CD14-positive monocyte (primary cell): ENCODE measurements around the gene SRRM3. TPM values are rescaled to one million over a fixed set of nuclear protein-coding genes. Genes with fewer than 3 reads are reported as not detected.

Source experiments
- DNase-seq, 3 donors: peaks; one replicate each; pipeline ENCODE4 v3.0.0-alpha.2; 2011 to 2022
- H2AFZ ChIP-seq: 2 replicates; pipeline ENCODE4 v1.6.0; 2012; ENCODE audit warnings: mild to moderate bottlenecking, low read depth, low read length, inconsistent platforms; ENCODE audit not compliant: insufficient read depth, poor library complexity, severe bottlenecking
- H3K27ac ChIP-seq, 2 donors: 1 replicate in 1 of 2; 2 replicates in 1 of 2; pipeline ENCODE4 v1.5.1; 2012 to 2013; ENCODE audit warnings: low read length in 2 of 2, control low read depth in 1 of 2, inconsistent platforms in 1 of 2, low read depth in 1 of 2, mild to moderate bottlenecking in 1 of 2
- H3K27me3 ChIP-seq, 2 donors: one replicate each; pipeline versions ENCODE4 v1.6.0 to v1.6.1; 2011 to 2013; ENCODE audit warnings: low read length in 2 of 2; ENCODE audit not compliant: control insufficient read depth in 2 of 2, insufficient read depth in 2 of 2
- H3K36me3 ChIP-seq, 2 donors: replicated peaks in 1 of 2; 1 replicate in 1 of 2; 2 replicates in 1 of 2; pipeline versions ENCODE4 v1.5.1 to v1.6.1; 2012 to 2013; ENCODE audit warnings: low read length in 2 of 2, control low read depth in 1 of 2, inconsistent platforms in 1 of 2, mild to moderate bottlenecking in 1 of 2; ENCODE audit not compliant: insufficient read depth in 2 of 2, control insufficient read depth in 1 of 2
- H3K4me1 ChIP-seq, 2 donors: 1 replicate in 1 of 2; 2 replicates in 1 of 2; pipeline versions ENCODE4 v1.5.1 to v1.6.1; 2012 to 2013; ENCODE audit warnings: low read length in 2 of 2, control low read depth in 1 of 2, inconsistent platforms in 1 of 2, mild to moderate bottlenecking in 1 of 2, moderate library complexity in 1 of 2; ENCODE audit not compliant: insufficient read depth in 2 of 2, control insufficient read depth in 1 of 2
- H3K4me2 ChIP-seq: replicated peaks from 2 replicates; pipeline ENCODE3; 2012; ENCODE audit warnings: low read length, moderate library complexity, mild to moderate bottlenecking; ENCODE audit not compliant: poor library complexity, severe bottlenecking; ENCODE audit errors: extremely low read depth
- H3K4me3 ChIP-seq, 3 experiments: fragments of 200-600 bp in 1 of 3; sonication (generic) in 1 of 3; replicated peaks in 1 of 3; 1 replicate in 2 of 3; 2 replicates in 1 of 3; pipeline ENCODE4 v1.5.1; 2011 to 2013; ENCODE audit warnings: low read length in 3 of 3, mild to moderate bottlenecking in 3 of 3, control low read depth in 2 of 3, low read depth in 2 of 3, inconsistent platforms in 1 of 3, moderate library complexity in 1 of 3
- H3K79me2 ChIP-seq: 2 replicates; pipeline ENCODE4 v1.6.0; 2012; ENCODE audit warnings: mild to moderate bottlenecking, control low read depth, inconsistent platforms, low read length, moderate library complexity; ENCODE audit not compliant: insufficient read depth
- H3K9ac ChIP-seq: 2 replicates; pipeline ENCODE4 v1.6.0; 2017; ENCODE audit warnings: low read length, mild to moderate bottlenecking; ENCODE audit not compliant: insufficient read depth, poor library complexity, severe bottlenecking
- H3K9me3 ChIP-seq, 2 donors: replicated peaks in 1 of 2; 1 replicate in 1 of 2; 2 replicates in 1 of 2; pipeline versions ENCODE4 v1.5.1 to v1.6.1; 2012 to 2013; ENCODE audit warnings: low read length in 2 of 2, control low read depth in 1 of 2; ENCODE audit not compliant: control insufficient read depth in 1 of 2, insufficient read depth in 1 of 2
- H4K20me1 ChIP-seq: 2 replicates; pipeline ENCODE4 v1.6.0; 2012; ENCODE audit warnings: mild to moderate bottlenecking, low read length, control low read depth, moderate library complexity; ENCODE audit not compliant: insufficient read depth
- H3K27ac Mint-ChIP-seq, 7 donors: one replicate each; pipeline ENCODE4 v1.8.0; 2020; ENCODE audit warnings: mild to moderate bottlenecking in 7 of 7, mixed read lengths in 7 of 7, moderate library complexity in 6 of 7, inconsistent platforms in 2 of 7
- H3K27me3 Mint-ChIP-seq, 3 donors: one replicate each; pipeline ENCODE4 v1.8.0; 2021 to 2022; ENCODE audit warnings: low read depth in 3 of 3, mild to moderate bottlenecking in 3 of 3, mixed read lengths in 3 of 3, moderate library complexity in 3 of 3, inconsistent platforms in 1 of 3
- H3K36me3 Mint-ChIP-seq, 2 donors: one replicate each; pipeline ENCODE4 v1.8.0; 2020; ENCODE audit warnings: mixed read lengths in 2 of 2, inconsistent platforms in 1 of 2, mild to moderate bottlenecking in 1 of 2
- H3K4me1 Mint-ChIP-seq: one replicate; pipeline ENCODE4 v1.8.0; 2020; ENCODE audit warnings: mild to moderate bottlenecking, mixed read lengths
- H3K4me3 Mint-ChIP-seq, 2 donors: one replicate each; pipeline ENCODE4 v1.8.0; 2020; ENCODE audit warnings: mild to moderate bottlenecking in 2 of 2, mixed read lengths in 2 of 2, moderate library complexity in 1 of 2
- H3K9me3 Mint-ChIP-seq, 7 donors: one replicate each; pipeline ENCODE4 v1.8.0; 2020 to 2022; ENCODE audit warnings: mixed read lengths in 7 of 7, mild to moderate bottlenecking in 6 of 7, moderate library complexity in 6 of 7, inconsistent platforms in 2 of 7
- CTCF ChIP-seq: fragments of 200-600 bp; IDR thresholded peaks from one replicate; pipeline ENCODE4 v1.8.0; 2022; ENCODE audit warnings: antibody characterized with exemption, mild to moderate bottlenecking
- WGBS: methylation state at CpG from one replicate; pipeline ENCODE4 v1.1.5; 2013; ENCODE audit warnings: missing lambda C conversion rate; ENCODE audit not compliant: insufficient coverage; 5-methylcytosine and 5-hydroxymethylcytosine counted together
- intact Hi-C, 2 donors: fragments of 100-400 bp; cut with micrococcal nuclease; formaldehyde crosslinking; loops; one replicate each; pipeline versions ENCODE4 v1.15.0 to v1.15.1; 2023
- polyA plus RNA-seq, 3 donors: library from polyadenylated mRNA; depleted of rRNA in 1 of 3; unstranded in 2 of 3; stranded (reverse) in 1 of 3; fragments of 300-500 nt in 2 of 3; fragments of >200 nt in 1 of 3; fragmentation: Illumina TruSeq in 2 of 3; gene quantifications; 1 replicate in 2 of 3; 2 replicates in 1 of 3; pipeline ENCODE4 v1.2.3, GENCODE V29; 2012 to 2021

The SRRM3 gene
- polyA plus RNA-seq, 3 donors: not detected

GRCh38 chr7:76273503-76273902 is 71.8 kb downstream of the SRRM3 start:
- Histone ChIP-seq H3K9ac (no peak overlapping the region), H3K9me3 (no peaks in the 10 kb centered on the region), H3K4me1 (no peaks in the 10 kb centered on the region), H3K36me3 (no peaks in the 10 kb centered on the region), H3K4me3 (no peak overlapping the region), H2AFZ (no peak overlapping the region), H3K4me2 (no peak overlapping the region), H3K27ac (no peak overlapping the region), H3K79me2 (no peaks in the 10 kb centered on the region), H3K27me3 (peaks cover 0 to 20% of the 10 kb centered on the region in 2 donors), H4K20me1 (no peaks in the 10 kb centered on the region)
- Mint-ChIP-seq H3K4me3 (no peak overlapping the region), H3K9me3 (no peaks in the 10 kb centered on the region), H3K4me1 (peaks cover 3% of the 10 kb centered on the region), H3K27ac (no peak overlapping the region), H3K27me3 (peaks cover 34 to 60% (median 38%) of the 10 kb centered on the region in 3 donors), H3K36me3 (no peaks in the 10 kb centered on the region)
- DNase-seq: no peak
- WGBS: 100% methylated on average over 1 of the region's 5 CpGs
- no peak for TF ChIP-seq CTCF
- intact Hi-C loops: no loop called here

- H3K27ac Mint-ChIP-seq: no peak overlapping the region
- no peak overlapping the region for H3K4me3 Mint-ChIP-seq
- TF ChIP-seq CTCF: no peak
- no peak overlapping the region for H2AFZ ChIP-seq
- H4K20me1 ChIP-seq: no peaks in the 10 kb centered on the region
- no peaks in the 10 kb centered on the region for H3K9me3 ChIP-seq
- H3K4me2 ChIP-seq: no peak overlapping the region
- H3K27me3 Mint-ChIP-seq: peaks cover 52 to 69% (median 55%) of the 10 kb centered on the region in 3 donors
- intact Hi-C loops: no loop called here
- peaks cover 7 to 11% of the 10 kb centered on the region in 2 donors for H3K36me3 Mint-ChIP-seq
- DNase-seq: peak in 1 of 3 donors; percentile 6
- no peak overlapping the region for H3K9ac ChIP-seq
- H3K4me3 ChIP-seq: no peak overlapping the region
- peaks cover 7 to 17% of the 10 kb centered on the region in 2 donors for H3K4me1 ChIP-seq
- peaks cover 28 to 43% of the 10 kb centered on the region in 2 donors for H3K27me3 ChIP-seq
- WGBS: 100% methylated on average over 1 of the region's 1 CpG
- H3K36me3 ChIP-seq: no peaks in the 10 kb centered on the region
- H3K9me3 Mint-ChIP-seq: peaks cover 0 to 12% (median 7%) of the 10 kb centered on the region in 7 donors
- H3K4me1 Mint-ChIP-seq: peaks cover 14% of the 10 kb centered on the region
- H3K79me2 ChIP-seq: no peaks in the 10 kb centered on the region
- H3K27ac ChIP-seq: no peak overlapping the region
Measured at GRCh38 chr7:76278540-76278939, 76.8 kb downstream of the SRRM3 start.
